MM.1S (cell line): ENCODE data around the gene TCF19.

Experiments used
- DNase-seq: peaks from one replicate; pipeline ENCODE4 v3.0.0-alpha.2; 2015
- H2AFZ ChIP-seq: fragments of 300-600 bp; sonication (generic); 2 replicates; pipeline ENCODE4 v1.6.0; 2016; ENCODE audit warnings: antibody characterized with exemption, low read length
- H3F3A ChIP-seq: fragments of 300-600 bp; sonication (generic); 2 replicates; pipeline ENCODE4 v1.6.1; 2016; ENCODE audit warnings: mild to moderate bottlenecking, antibody characterized with exemption, low read length, moderate library complexity, mixed read lengths; ENCODE audit not compliant: insufficient read depth
- H3K27ac ChIP-seq: fragments of 300-600 bp; sonication (generic); 2 replicates; pipeline ENCODE4 v1.5.1; 2016; ENCODE audit warnings: mild to moderate bottlenecking, low read length
- H3K27me3 ChIP-seq: fragments of 300-600 bp; sonication (generic); replicated peaks from 2 replicates; pipeline ENCODE4 v1.6.0; 2016; ENCODE audit warnings: low read length; ENCODE audit not compliant: insufficient read depth
- H3K36me3 ChIP-seq: fragments of 300-600 bp; sonication (generic); replicated peaks from 2 replicates; pipeline ENCODE4 v1.6.1; 2016; ENCODE audit warnings: mild to moderate bottlenecking, low read length, mixed read lengths; ENCODE audit not compliant: insufficient read depth
- H3K4me1 ChIP-seq: fragments of 300-600 bp; sonication (generic); 2 replicates; pipeline ENCODE4 v1.6.1; 2016; ENCODE audit warnings: low read length, mixed read lengths
- H3K4me2 ChIP-seq: fragments of 300-600 bp; sonication (generic); 2 replicates; pipeline ENCODE4 v1.6.0; 2016; ENCODE audit warnings: low read depth, low read length
- H3K4me3 ChIP-seq: fragments of 300-600 bp; sonication (generic); 2 replicates; pipeline ENCODE4 v1.5.1; 2016; ENCODE audit warnings: low read length, mixed read lengths
- H3K79me2 ChIP-seq: fragments of 300-600 bp; sonication (generic); 2 replicates; pipeline ENCODE4 v1.6.1; 2016; ENCODE audit warnings: mixed run types, low read length, mixed read lengths
- H3K9ac ChIP-seq: fragments of 300-600 bp; sonication (generic); 2 replicates; pipeline ENCODE4 v1.6.1; 2016; ENCODE audit warnings: low read length, mixed read lengths
- H3K9me2 ChIP-seq: fragments of 300-600 bp; sonication (generic); replicated peaks from 2 replicates; pipeline ENCODE4 v1.6.1; 2016; ENCODE audit warnings: mild to moderate bottlenecking, low read length, mixed read lengths; ENCODE audit not compliant: insufficient read depth
- H3K9me3 ChIP-seq: fragments of 300-600 bp; sonication (generic); replicated peaks from 2 replicates; pipeline ENCODE4 v1.6.1; 2016; ENCODE audit warnings: mild to moderate bottlenecking, low read length, mixed read lengths; ENCODE audit not compliant: insufficient read depth
- H4K20me1 ChIP-seq: fragments of 300-600 bp; sonication (generic); 2 replicates; pipeline ENCODE4 v1.6.1; 2016; ENCODE audit warnings: mild to moderate bottlenecking, low read length, moderate library complexity, mixed read lengths; ENCODE audit not compliant: insufficient read depth
- EZH2 ChIP-seq: fragments of 300-600 bp; sonication (generic); optimal IDR thresholded peaks from 2 replicates; pipeline ENCODE3; 2017; ENCODE audit warnings: low read depth, mild to moderate bottlenecking, antibody characterized with exemption, low read length, mixed read lengths
- EZH2phosphoT487 ChIP-seq: fragments of 300-600 bp; sonication (generic); IDR thresholded peaks from 2 replicates; pipeline ENCODE4 v1.6.1; 2018; ENCODE audit warnings: antibody characterized with exemption, low read length
- TF ChIP-seq, protein P1 (sequence below): fragments of 300-600 bp; sonication (generic); IDR thresholded peaks from 2 replicates; pipeline ENCODE4 v1.5.1; 2016; ENCODE audit warnings: antibody characterized with exemption, low read length, mixed read lengths

Gene TCF19

DNA sequence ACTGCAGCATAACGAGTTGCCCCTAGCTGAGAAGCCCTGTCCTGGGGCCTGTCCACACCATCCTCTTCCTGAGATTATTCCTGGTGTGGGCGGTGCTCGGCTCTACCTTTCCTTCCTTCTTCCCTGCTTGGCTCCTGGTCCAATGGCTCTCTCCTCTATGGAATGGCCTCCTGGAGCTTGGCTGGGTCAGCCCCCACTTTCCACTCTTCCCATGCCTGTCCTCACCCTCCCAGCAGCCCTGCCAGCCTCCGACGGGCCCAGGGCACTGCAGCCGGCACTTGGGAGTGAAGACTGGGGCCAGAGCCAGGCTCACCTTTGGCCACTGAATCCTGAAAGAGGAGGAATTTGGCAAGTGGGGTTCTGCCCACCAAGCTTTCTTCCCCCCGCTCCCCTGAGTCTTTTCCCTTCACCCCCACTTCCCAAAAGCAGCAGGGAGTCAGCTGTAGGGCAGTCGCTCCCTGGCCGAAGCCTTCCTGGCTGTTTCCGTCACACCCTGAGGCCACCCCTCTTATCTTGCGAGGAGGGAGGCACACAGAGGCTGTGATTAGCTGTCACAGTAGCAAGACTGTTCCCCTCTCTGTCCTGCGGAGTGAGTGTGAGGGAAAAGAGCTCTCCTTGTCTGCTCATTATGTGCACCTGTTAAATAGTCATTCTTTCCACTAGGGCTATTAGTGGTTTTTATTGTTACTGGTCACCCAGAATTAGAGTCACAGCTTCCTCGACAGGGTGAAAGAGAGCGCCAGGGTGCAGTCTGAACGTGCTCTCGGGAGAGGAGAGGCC lies 31.8 kb upstream of the TCF19 start:
- Histone ChIP-seq H3K27me3 (peaks cover 27% of the 10 kb centered on the region), H3K4me3 (no peak overlapping the region), H3K27ac (no peak overlapping the region), H3K9me3 (no peaks in the 10 kb centered on the region), H4K20me1 (no peaks in the 10 kb centered on the region), H3K36me3 (no peaks in the 10 kb centered on the region), H3K4me1 (0 out of 2 replicates have a peak, but pooled peaks cover 3% of the 10 kb centered on the region), H3K79me2 (no peaks in the 10 kb centered on the region), H2AFZ (no peak overlapping the region), H3K4me2 (no peak overlapping the region), H3F3A (no peaks in the 10 kb centered on the region), H3K9me2 (no peaks in the 10 kb centered on the region), H3K9ac (no peak overlapping the region)
- TF ChIP-seq EZH2 (no peak), EZH2phosphoT487 (no peak)
- TF ChIP-seq, protein P1, sequence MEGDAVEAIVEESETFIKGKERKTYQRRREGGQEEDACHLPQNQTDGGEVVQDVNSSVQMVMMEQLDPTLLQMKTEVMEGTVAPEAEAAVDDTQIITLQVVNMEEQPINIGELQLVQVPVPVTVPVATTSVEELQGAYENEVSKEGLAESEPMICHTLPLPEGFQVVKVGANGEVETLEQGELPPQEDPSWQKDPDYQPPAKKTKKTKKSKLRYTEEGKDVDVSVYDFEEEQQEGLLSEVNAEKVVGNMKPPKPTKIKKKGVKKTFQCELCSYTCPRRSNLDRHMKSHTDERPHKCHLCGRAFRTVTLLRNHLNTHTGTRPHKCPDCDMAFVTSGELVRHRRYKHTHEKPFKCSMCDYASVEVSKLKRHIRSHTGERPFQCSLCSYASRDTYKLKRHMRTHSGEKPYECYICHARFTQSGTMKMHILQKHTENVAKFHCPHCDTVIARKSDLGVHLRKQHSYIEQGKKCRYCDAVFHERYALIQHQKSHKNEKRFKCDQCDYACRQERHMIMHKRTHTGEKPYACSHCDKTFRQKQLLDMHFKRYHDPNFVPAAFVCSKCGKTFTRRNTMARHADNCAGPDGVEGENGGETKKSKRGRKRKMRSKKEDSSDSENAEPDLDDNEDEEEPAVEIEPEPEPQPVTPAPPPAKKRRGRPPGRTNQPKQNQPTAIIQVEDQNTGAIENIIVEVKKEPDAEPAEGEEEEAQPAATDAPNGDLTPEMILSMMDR: no peak
- no peak for DNase-seq

GRCh38 chr6:31128093-31128676 lies 30.2 kb upstream of the TCF19 start:
- TF ChIP-seq EZH2 (no peak), EZH2phosphoT487 (no peak)
- TF ChIP-seq, protein P1: peak; percentile 76
- H3K79me2 ChIP-seq: no peaks in the 10 kb centered on the region
- DNase-seq: peak; percentile 71

GRCh38 chr6:31129130-31129529 lies 29.3 kb upstream of the TCF19 start:
- no peaks in the 10 kb centered on the region for H3K79me2 ChIP-seq
- 0 out of 2 replicates have a peak, but pooled peaks cover 3% of the 10 kb centered on the region for H3K4me1 ChIP-seq
- no peaks in the 10 kb centered on the region for H3K9me3 ChIP-seq
- H3K4me3 ChIP-seq: no peak overlapping the region
- no peak overlapping the region for H3K27ac ChIP-seq
- H3K9me2 ChIP-seq: no peaks in the 10 kb centered on the region
- H4K20me1 ChIP-seq: no peaks in the 10 kb centered on the region
- H2AFZ ChIP-seq: no peak overlapping the region
- no peak for TF ChIP-seq EZH2
- TF ChIP-seq, protein P1: no peak
- TF ChIP-seq EZH2phosphoT487: no peak
- no peaks in the 10 kb centered on the region for H3F3A ChIP-seq
- H3K4me2 ChIP-seq: no peak overlapping the region
- DNase-seq: no peak
- peaks cover 11% of the 10 kb centered on the region; the same call in 1 of the 2 replicates for H3K27me3 ChIP-seq
- H3K36me3 ChIP-seq: no peaks in the 10 kb centered on the region
- no peak overlapping the region for H3K9ac ChIP-seq

More at GRCh38 chr6:31128093-31128676, 30.2 kb upstream of the TCF19 start:
- Histone ChIP-seq H4K20me1 (no peaks in the 10 kb centered on the region), H3K36me3 (no peaks in the 10 kb centered on the region), H3F3A (no peaks in the 10 kb centered on the region), H3K4me1 (0 out of 2 replicates have a peak, but pooled peaks cover 3% of the 10 kb centered on the region), H2AFZ (peak overlapping the region; percentile 75), H3K4me3 (no peak overlapping the region), H3K27ac (no peak overlapping the region), H3K9me3 (no peaks in the 10 kb centered on the region), H3K4me2 (peak overlapping the region; percentile 26; the same call in 1 of the 2 replicates), H3K9ac (no peak overlapping the region), H3K9me2 (no peaks in the 10 kb centered on the region), H3K27me3 (peaks cover 15% of the 10 kb centered on the region)
